ENCODE measurements around the gene FAM124B.
"Not testable (repeated sequence)": the region's sequence is repeated elsewhere in the genome, so short reads cannot be mapped to it uniquely, and the experiment has no call there.

FAM124B gene

DNA sequence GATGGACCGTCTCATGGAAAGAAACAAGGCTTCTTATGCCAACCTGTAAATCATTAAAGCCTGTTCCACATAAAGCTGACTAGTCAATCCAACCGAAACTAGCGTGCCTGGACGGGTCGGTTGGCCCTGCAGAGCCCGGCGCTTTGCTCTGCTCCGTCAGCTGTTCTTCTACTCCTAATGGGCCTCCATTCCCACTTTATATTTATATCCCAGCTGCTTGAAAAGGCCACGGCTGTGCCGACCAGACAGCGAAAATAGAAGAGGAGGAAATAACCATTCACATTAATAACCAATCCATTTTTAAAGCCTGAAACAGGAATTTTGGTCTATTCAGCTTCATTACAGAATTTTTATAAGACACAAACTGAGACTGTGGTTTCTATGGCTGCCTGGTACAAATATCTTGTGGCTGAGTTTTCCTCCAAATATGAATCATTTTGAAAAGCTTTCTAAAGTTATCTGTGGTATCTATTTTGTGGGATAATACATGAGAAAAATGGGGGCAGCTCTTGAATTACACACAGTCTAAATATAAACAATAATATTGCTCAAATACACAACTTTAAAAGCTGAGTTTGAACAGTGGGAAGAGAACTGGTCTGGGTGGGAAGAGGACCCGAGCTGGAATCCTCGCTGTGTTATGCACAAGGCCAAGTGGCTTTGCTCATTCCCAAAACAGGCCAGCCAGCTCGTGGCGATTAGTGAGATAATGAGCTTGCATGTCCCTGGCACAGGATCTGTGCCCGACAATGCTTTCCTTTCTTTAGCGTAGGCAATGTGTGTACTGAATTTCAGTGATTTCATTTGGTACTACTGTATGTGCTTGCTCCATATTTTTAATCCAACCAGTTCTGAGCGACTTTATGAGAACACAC is 10.5 kb upstream of the FAM124B start:
- DNase-seq (ENCODE audit: low read depth) = no peak

GRCh38 chr2:224410946-224411561 is 9.1 kb upstream of the FAM124B start:
- DNase-seq (ENCODE audit: low read depth) = no peak

DNA sequence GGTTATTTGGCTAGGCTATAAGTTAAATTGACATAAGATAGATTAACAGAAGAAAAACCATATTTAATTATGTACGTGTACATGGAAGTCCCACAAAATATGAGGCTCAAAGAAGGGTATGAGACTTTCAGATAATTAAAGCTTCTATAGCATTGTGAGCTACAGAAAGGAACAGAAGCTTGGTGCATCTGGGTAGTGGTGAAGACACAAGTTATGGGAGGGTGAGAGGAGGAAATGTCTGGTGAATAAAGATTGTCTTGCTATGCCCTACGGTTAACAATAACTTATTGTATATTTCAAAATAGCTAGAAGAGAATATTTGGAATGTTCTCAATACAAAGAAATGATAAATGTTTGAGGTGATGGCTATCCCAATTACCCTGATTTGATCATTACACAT is 6.8 kb upstream of the FAM124B start:
- DNase-seq (ENCODE audit: low read depth) = no peak

GRCh38 chr2:224407241-224407701 is 5.4 kb upstream of the FAM124B start:
- DNase-seq (ENCODE audit: low read depth) = no peak

DNA sequence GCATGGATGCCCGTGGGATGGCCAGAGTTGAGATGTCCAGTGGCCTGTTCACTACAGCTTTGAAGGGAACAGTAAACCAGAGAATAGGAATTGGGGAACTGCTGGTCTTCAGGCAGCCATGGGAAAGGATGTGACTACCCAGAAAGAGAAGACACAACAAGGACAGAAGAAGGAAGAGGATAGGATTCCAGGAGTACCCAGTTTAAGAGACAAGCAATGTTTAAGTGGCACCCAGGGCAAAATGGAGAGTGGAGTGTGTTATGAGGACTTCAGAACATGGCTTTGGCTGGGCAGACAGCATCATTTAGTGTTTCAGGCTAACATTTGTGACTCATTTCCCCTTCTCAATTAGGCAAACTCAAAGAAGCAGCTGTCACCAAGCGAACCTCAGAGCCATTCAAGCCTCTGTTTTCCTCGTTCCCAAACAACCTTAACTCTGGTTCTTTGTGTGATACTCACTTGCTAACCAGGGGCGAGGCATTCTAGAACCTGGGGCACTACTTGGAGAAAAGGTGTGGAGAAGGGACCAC is 4.0 kb upstream of the FAM124B start:
- no peak for DNase-seq (ENCODE audit: low read depth)

GRCh38 chr2:224405412-224405811 is 3.5 kb upstream of the FAM124B start:
- no peak for DNase-seq (ENCODE audit: low read depth)

GRCh38 chr2:224404796-224405195 is 2.9 kb upstream of the FAM124B start:
- no peak for DNase-seq (ENCODE audit: low read depth)

GRCh38 chr2:224403657-224404056 is 1.8 kb upstream of the FAM124B start:
- DNase-seq (ENCODE audit: low read depth) = no peak

DNA sequence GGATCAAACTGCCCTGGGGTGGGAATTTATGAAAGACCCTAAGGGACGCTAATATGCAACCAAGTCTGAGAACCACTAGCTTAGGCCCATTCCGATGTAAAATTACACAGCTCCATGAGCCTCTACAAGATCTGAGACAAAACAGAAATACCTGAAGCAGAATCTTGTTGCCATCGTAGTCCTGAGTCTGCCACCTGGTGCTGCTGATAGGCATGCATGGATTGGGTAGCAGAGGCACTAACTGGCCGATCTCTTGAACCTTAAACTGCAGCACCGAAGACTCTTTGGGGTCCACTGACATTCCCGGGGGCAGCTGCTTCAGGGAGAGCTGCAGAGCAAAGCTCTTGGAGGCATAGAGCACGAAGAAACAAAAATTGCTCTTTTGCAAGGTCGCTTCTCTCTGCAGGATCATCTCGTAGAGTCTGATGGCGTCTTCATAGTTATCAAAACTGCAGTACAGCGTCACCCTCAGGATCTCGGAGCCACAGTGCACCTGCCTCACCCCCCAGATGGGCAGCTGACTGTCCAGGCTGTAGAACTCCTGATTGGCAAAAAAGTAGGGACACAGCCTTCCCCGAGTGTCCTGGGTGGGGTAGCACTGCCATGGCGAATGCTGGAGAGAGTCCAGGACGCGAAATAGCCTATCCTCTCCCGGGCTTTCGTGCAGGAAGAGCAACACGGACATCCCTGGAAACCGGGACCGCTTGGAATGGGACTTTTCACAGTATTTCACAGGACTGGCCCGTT is 848 bp downstream of the FAM124B start:
- DNase-seq (ENCODE audit: low read depth) = no peak

DNA sequence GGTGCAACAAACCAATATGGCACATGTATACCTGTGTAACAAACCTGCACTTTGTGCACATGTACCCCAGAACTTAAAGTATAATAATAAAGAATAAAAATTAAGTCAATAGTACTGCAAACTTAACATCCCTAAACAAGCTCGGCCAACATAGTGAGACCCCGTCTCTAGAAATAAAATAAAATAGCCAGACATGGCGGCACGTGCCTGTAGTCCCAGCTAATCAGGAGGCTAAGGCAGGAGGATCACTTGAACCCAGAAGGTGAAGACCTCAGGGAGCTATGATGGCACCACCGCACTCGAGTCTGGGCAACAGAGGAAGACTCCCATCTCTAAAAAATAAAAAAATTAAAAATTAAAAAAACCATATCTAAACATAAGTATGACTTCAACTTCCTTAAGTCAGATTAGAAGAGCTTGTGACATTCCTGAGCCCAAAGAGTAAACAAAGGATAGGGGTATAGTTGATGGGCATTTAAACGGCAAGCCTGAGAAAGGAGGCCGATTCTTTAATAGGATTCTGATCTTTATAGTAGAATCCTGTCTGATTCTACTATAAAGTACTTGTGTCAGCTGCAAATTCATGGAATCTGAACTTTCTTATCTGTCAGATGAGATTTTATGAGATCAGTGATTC is 1.6 kb downstream of the FAM124B start:
- no peak for DNase-seq (ENCODE audit: low read depth)

DNA sequence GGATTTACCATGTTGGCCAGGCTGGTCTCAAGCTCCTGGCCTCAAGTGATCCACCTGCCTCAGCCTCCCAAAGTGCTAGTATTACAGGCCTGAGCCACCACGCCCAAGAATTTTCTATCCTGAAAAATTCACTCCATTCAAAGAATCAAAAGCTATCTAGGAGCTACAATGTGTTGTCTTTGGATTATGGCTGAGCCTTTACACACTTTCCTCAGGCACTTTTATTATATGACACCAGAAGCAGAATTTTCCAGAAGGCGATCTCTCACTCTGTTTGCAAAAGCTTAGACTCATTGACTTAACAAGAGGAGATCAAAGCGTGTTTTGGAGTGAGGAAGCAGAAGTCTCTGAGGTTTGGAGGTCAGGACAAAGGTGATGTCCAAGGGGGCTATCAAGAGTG is 3.6 kb downstream of the FAM124B start:
- DNase-seq (ENCODE audit: low read depth) = no peak

GRCh38 chr2:224397100-224397499 is 4.8 kb downstream of the FAM124B start:
- not testable (repeated sequence) for DNase-seq (ENCODE audit: low read depth)

DNA sequence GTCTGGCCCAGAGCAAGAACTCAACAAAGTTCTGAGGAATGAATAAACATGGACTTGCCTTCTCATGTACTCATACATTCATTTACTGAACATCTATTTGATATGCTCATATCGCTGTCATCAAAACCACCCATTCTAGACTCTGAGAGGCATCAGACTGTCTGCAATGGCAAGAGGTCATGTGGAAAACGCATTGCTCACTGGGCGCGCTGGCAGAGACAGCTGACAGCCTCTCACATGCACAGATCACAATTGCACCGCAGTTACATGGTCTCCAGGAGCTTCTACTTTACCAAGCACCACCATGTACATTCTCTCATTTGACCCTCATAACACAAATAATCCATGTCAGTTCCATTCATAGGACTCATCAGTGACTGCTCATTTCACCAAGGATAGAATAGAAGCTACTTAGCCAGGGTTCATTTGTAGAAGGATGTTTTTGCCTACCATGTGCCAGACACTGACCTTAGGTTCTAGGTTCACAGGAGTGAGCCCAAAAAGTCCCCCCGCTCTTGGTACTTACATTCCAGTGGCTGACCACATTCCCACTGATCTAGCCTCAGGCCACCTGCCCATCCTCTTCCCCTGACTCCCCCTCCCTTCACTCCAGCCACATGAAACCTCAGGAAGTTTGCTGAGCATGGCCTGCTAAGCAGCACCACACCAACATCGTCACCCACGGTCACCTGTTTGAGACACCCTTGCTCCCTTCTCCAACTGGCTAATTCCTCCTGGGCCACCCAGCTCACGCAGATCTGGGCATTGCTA is 6.1 kb downstream of the FAM124B start:
- DNase-seq (ENCODE audit: low read depth) = no peak

DNA sequence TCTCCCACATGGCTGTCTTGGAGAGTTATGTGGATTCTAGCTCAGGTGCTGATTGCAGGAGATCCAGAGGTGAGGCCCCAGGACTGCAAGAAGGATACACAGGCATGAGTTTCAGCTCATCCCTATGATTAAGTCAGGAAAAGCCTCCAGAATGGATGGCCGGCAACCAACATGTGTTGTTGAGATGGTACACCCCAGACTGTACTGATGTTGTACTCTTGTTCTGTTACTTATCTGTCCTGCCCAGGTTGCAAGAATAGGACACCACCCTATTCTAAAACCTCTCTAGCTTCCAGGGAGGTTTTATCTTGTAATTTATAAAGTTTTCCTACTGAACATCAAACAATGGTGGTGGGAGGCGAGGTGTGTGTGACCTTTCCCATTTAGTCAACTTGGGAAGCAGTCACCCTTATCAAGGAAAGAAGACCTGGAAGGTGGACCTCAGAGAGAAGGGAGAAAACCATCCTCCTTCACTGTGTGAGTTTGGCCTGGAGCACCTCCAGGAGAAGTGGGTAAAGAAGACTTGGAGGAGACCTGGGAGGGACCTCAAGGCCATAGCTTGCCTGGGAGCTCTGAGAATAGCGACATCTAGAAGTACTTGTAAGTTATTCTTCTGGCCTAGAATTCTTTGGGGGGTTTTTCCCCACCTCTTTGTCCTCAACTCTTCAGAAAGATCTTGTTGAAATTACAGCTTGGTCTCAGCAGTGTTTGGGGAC is 8.6 kb downstream of the FAM124B start:
- no peak for DNase-seq (ENCODE audit: low read depth)

DNA sequence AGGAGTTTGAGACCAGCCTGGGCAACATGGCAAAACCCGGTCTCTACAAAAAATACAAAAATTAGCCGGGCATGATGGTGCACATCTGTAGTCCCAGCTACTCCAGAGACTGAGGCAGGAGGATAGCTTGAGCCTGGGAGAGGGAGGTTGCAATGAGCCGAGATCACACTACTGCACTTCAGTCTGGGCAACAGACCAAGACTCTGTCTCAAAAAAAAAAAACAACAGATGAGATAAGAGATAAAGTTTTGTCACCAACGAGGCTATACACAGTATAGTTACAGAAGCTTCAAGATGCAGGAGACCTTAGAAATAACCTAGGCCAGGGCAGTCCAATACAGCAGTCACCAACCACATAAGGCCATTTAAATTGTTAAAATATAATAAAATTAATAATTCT is 9.4 kb downstream of the FAM124B start:
- DNase-seq (ENCODE audit: low read depth) = no peak

GRCh38 chr2:224389317-224389716 is 12.6 kb downstream of the FAM124B start:
- DNase-seq (ENCODE audit: low read depth) = no peak

- DNase-seq (ENCODE audit: low read depth) = no peak
Measured at GRCh38 chr2:224386876-224387275, 15.0 kb downstream of the FAM124B start.

DNA sequence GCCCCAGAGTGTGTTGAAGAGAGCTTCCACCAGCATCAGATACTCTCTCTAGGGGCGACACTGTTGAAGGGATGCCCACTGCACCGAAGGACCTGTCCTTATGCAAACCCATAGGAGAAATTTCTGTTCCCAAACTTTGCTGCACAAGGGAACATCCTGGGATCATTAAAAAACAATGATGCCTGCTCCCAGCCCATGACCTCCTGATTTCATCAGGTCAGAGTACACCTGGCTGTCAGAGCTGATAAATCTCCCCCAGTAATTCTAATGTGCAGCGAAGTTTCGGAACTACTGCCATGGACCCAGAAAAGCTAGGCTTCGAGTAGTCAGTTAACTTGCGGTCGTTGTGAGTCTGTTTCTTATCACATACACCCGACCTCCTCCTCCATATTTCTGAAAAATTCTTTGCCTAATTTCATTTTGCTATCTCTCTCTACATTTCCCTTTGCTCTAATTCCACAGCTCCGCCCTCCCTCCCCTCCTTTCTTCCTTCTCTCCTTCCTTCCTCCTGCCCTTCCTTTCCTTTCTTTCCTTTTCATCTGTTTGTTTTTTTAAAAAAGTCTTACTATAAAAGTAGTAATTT is 18.8 kb downstream of the FAM124B start:
- DNase-seq (ENCODE audit: low read depth) = no peak

GRCh38 chr2:224382280-224382647 is 19.6 kb downstream of the FAM124B start:
- not testable (repeated sequence) for DNase-seq (ENCODE audit: low read depth)

All from stimulated activated CD8-positive, alpha-beta memory T cell treated with anti-CD3 and anti-CD28 coated beads, Interleukin-4, amount 100 ng/mL, for 24 hours (primary cell).